Nephron (organoid): ENCODE measurements around the gene ADGRL3.

Experiments
- H3K27ac Mint-ChIP-seq, 3 experiments: 2 replicates each; pipeline ENCODE4 v1.8.0; 2020; ENCODE audit warnings: mixed read lengths in 3 of 3, mild to moderate bottlenecking in 2 of 3, moderate library complexity in 1 of 3
- H3K27me3 Mint-ChIP-seq: 2 replicates; pipeline ENCODE4 v1.8.0; 2021; ENCODE audit warnings: low read depth, mild to moderate bottlenecking, moderate library complexity, mixed read lengths
- H3K36me3 Mint-ChIP-seq: 2 replicates; pipeline ENCODE4 v1.8.0; 2020; ENCODE audit warnings: low read depth, mixed read lengths
- H3K4me1 Mint-ChIP-seq: 2 replicates; pipeline ENCODE4 v1.8.0; 2020; ENCODE audit warnings: mixed read lengths
- H3K4me3 Mint-ChIP-seq, 3 experiments: 2 replicates each; pipeline ENCODE4 v1.8.0; 2020; ENCODE audit warnings: mild to moderate bottlenecking in 3 of 3, mixed read lengths in 3 of 3, moderate library complexity in 2 of 3
- H3K9me3 Mint-ChIP-seq: 2 replicates; pipeline ENCODE4 v1.8.0; 2020; ENCODE audit warnings: mixed read lengths
- TF ChIP-seq, protein P1 (sequence below), 3 experiments: fragments of 200-600 bp; sonication (generic); IDR thresholded peaks; one replicate each; pipeline ENCODE4 v1.5.0; 2021; ENCODE audit warnings: antibody characterized with exemption in 3 of 3; ENCODE audit not compliant: unreplicated experiment in 3 of 3

ADGRL3 gene

GRCh38 chr4:61300266-61300844 lies 100.2 kb downstream of the ADGRL3 start:
- H3K4me3 Mint-ChIP-seq, result no peak overlapping the region
- H3K36me3 Mint-ChIP-seq, result no peaks in the 10 kb centered on the region
- H3K9me3 Mint-ChIP-seq, result no peaks in the 10 kb centered on the region
- peaks cover 24% of the 10 kb centered on the region for H3K4me1 Mint-ChIP-seq
- peak overlapping the region; percentile 54 to 69 (median 64) for H3K27ac Mint-ChIP-seq
- TF ChIP-seq, protein P1, sequence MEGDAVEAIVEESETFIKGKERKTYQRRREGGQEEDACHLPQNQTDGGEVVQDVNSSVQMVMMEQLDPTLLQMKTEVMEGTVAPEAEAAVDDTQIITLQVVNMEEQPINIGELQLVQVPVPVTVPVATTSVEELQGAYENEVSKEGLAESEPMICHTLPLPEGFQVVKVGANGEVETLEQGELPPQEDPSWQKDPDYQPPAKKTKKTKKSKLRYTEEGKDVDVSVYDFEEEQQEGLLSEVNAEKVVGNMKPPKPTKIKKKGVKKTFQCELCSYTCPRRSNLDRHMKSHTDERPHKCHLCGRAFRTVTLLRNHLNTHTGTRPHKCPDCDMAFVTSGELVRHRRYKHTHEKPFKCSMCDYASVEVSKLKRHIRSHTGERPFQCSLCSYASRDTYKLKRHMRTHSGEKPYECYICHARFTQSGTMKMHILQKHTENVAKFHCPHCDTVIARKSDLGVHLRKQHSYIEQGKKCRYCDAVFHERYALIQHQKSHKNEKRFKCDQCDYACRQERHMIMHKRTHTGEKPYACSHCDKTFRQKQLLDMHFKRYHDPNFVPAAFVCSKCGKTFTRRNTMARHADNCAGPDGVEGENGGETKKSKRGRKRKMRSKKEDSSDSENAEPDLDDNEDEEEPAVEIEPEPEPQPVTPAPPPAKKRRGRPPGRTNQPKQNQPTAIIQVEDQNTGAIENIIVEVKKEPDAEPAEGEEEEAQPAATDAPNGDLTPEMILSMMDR (IDR thresholded peaks at IDR 0.05; ENCODE audit: unreplicated experiment in 3 of 3), result no peak
- H3K27me3 Mint-ChIP-seq, result no peaks in the 10 kb centered on the region

DNA sequence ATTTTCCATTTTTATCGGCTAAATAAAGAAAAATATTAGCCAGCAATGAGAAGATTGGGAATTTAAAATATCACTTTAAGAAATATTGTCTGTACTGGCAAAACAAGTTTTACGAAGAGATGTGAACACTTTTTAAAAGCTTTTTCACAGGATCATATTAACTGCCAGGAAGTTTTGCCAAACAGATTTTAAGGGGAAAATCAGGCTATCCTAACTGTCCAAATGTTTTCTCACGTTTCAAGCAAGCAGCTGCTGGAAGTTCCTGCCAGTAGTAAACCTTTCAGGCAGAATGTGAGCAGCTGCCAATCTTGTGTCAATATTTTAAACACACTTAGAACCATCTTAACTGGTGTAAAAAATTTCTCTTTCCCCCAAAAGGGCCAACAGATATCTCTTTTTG lies 101.1 kb downstream of the ADGRL3 start:
- TF ChIP-seq, protein P1 (IDR thresholded peaks at IDR 0.05; ENCODE audit: unreplicated experiment in 3 of 3), result no peak
- H3K27ac Mint-ChIP-seq, result peak overlapping the region in 1 of 3 experiments; percentile 35
- H3K4me3 Mint-ChIP-seq, result no peak overlapping the region

DNA sequence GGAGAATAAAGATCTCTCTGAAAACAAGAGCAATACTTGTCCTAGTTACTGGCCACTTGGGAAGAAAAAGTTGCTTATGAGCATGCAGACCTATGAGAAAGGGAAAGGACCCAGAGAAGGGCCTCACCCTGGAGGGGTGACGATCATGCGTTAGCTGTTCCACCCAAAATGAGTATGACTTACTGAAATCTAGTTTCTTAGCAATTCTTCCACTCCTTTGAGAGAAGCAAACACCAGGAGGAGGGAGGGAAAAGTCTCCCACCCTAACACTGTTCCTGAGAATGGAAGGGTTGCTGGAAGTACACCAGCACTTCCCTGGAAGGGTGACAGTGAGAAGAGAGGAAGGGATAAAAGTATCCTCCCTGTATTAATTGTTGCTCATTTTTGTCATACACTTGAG lies 107.9 kb downstream of the ADGRL3 start:
- no peaks in the 10 kb centered on the region for H3K4me1 Mint-ChIP-seq
- no peak overlapping the region for H3K27ac Mint-ChIP-seq
- TF ChIP-seq, protein P1 (IDR thresholded peaks at IDR 0.05; ENCODE audit: unreplicated experiment in 3 of 3), result no peak
- no peaks in the 10 kb centered on the region for H3K9me3 Mint-ChIP-seq
- H3K27me3 Mint-ChIP-seq, result no peaks in the 10 kb centered on the region
- no peaks in the 10 kb centered on the region for H3K36me3 Mint-ChIP-seq
- H3K4me3 Mint-ChIP-seq, result no peak overlapping the region

More for the DNA sequence above, 101.1 kb downstream of the ADGRL3 start:
- Mint-ChIP-seq H3K9me3 (no peaks in the 10 kb centered on the region), H3K4me1 (peaks cover 24% of the 10 kb centered on the region), H3K27me3 (no peaks in the 10 kb centered on the region), H3K36me3 (no peaks in the 10 kb centered on the region)

- TF ChIP-seq, protein P1 (IDR thresholded peaks at IDR 0.05; ENCODE audit: unreplicated experiment in 3 of 3), result no peak
- Mint-ChIP-seq H3K9me3 (no peaks in the 10 kb centered on the region), H3K27me3 (no peaks in the 10 kb centered on the region), H3K4me3 (no peak overlapping the region), H3K4me1 (no peaks in the 10 kb centered on the region), H3K36me3 (no peaks in the 10 kb centered on the region), H3K27ac (no peak overlapping the region)
Measured at GRCh38 chr4:61309616-61310015, 109.5 kb downstream of the ADGRL3 start.

DNA sequence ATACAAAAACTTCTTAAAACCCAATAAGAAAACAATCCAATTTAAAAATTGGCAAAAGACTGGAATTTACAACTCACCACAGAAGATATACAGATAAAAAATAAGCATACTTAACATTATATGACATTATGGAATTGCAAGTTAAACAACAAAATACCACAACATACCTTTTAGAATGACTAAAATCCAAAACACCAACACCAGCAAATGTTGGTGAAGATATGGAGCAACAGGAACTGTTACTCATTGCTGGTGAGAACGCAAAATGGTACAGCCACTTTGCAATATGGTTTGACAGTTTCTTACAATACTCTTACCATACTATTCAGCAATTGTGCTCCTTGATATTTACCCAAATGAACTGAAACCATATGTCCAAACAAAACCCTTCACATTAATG lies 112.4 kb downstream of the ADGRL3 start:
- Mint-ChIP-seq H3K27me3 (no peaks in the 10 kb centered on the region), H3K27ac (no peak overlapping the region), H3K36me3 (no peaks in the 10 kb centered on the region), H3K4me1 (no peaks in the 10 kb centered on the region), H3K4me3 (no peak overlapping the region), H3K9me3 (no peaks in the 10 kb centered on the region)
- TF ChIP-seq, protein P1 (IDR thresholded peaks at IDR 0.05; ENCODE audit: unreplicated experiment in 3 of 3), result no peak

GRCh38 chr4:61318431-61318830 lies 118.3 kb downstream of the ADGRL3 start:
- Mint-ChIP-seq H3K4me1 (peaks cover 6% of the 10 kb centered on the region), H3K9me3 (peaks cover 7% of the 10 kb centered on the region), H3K27ac (no peak overlapping the region), H3K36me3 (peaks cover 16% of the 10 kb centered on the region), H3K27me3 (no peaks in the 10 kb centered on the region), H3K4me3 (no peak overlapping the region)
- TF ChIP-seq, protein P1 (IDR thresholded peaks at IDR 0.05; ENCODE audit: unreplicated experiment in 3 of 3), result no peak
